ENCODE data around the gene DEFB132. TPM values are rescaled to one million over a fixed set of nuclear protein-coding genes. Genes with fewer than 3 reads are reported as not detected.

Gene DEFB132
- total and polyA plus RNA-seq, 8 donors: 0.02 TPM; not detected in 7

DNA sequence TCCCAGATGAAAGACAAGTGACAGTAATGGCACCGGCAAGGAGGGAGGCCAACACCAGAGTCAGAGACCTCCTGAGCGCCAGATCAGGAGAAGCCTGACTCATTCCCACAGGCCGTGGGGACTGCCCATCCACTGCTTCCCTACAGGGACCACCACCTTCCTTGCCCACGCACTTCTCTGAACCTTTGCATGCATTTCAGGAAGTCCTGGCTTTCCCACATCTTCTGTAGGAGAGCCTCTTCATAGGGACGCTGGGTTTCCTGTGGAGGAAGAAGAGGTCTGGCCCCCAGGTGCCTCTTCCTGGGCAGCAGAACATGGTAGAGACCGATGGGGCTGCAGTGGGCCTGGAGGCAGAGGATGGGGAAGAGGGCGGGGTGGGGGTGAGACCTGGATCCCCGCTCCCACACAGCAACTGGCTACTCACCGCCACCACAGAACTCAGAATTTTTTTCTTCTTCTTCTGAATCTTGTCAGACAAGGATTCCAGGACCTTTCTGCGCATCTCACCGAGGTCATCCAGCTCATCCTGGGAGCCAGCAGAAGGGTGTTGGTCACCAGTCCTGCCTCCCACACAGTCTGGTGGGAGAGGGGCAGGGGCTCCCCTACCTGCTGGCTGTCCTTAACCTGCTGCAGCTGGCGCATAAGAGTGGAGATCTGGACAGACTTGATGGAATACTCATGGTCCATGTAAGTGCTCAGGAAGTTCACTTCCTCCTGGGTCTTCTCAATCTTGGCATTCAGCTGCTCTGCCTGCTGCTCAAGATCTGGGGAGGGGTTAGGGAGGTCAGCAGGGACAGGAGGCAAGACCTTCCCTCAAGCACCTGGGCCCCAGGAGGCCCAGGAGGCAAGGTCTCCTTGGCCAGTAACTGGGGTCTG is 19.3 kb downstream of the DEFB132 start:
- no peak for FAIRE-seq
- no peaks in the 10 kb centered on the region for H3K36me3 ChIP-seq
- no peak for ATAC-seq
- H3K4me1 ChIP-seq: no peaks in the 10 kb centered on the region
- no peak overlapping the region for H3K4me3 ChIP-seq
- intact Hi-C loops (cut with DNase I): no loop called here
- 91 to 95% methylated on average over 12 of the region's 12 CpGs for WGBS, 2 donors
- TF ChIP-seq, protein P1, sequence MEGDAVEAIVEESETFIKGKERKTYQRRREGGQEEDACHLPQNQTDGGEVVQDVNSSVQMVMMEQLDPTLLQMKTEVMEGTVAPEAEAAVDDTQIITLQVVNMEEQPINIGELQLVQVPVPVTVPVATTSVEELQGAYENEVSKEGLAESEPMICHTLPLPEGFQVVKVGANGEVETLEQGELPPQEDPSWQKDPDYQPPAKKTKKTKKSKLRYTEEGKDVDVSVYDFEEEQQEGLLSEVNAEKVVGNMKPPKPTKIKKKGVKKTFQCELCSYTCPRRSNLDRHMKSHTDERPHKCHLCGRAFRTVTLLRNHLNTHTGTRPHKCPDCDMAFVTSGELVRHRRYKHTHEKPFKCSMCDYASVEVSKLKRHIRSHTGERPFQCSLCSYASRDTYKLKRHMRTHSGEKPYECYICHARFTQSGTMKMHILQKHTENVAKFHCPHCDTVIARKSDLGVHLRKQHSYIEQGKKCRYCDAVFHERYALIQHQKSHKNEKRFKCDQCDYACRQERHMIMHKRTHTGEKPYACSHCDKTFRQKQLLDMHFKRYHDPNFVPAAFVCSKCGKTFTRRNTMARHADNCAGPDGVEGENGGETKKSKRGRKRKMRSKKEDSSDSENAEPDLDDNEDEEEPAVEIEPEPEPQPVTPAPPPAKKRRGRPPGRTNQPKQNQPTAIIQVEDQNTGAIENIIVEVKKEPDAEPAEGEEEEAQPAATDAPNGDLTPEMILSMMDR (IDR thresholded peaks at IDR 0.05): no peak
- DNase-seq: peak in 1 of 6 donors; percentile 4
- H3K27me3 ChIP-seq: no peaks in the 10 kb centered on the region
- no peak overlapping the region for H3K27ac ChIP-seq
- H3K9me3 ChIP-seq: no peaks in the 10 kb centered on the region

DNA sequence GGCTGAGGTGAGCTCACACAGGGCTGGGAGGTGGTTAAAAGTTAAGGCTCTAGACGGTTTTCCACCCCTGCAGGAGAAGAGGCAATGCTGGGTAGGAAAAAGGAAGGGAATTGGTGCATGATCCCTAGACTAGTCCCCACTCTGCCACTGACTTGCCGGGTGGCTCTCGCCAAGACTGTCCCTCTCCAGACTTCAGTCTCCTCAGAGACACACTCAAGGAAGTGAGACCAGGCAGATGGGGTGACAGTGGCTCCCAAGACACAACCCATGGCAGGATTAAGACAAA is 19.9 kb downstream of the DEFB132 start:
- FAIRE-seq: no peak
- 32 to 42% methylated on average over 2 to 3 of the region's 3 CpGs for WGBS, 2 donors
- H3K27me3 ChIP-seq: no peaks in the 10 kb centered on the region

DNA sequence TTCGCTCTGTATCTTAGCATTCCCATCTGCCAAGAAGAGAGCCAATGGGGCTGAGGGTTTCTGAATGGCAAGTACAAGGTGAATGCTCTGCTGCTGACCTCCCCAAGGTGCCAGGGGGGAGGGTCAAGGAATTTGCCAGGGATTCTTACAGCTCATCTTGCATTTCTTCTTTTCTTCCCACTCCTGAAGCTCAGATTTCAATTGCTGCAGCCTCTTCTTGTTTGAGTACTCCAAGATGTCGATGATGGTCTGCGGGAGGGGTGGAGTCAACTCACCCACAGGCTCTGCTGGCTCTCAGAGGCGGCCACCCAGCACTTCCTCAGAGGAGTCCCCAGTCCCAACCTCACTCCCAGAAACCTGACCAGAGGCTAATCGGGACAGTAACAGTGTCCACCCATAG is 20.7 kb downstream of the DEFB132 start:
- H3K36me3 ChIP-seq: no peaks in the 10 kb centered on the region
- TF ChIP-seq, protein P1 (IDR thresholded peaks at IDR 0.05): no peak
- intact Hi-C loops (cut with DNase I): no loop called here
- 94 to 97% methylated on average over 5 of the region's 5 CpGs for WGBS, 2 donors
- no peaks in the 10 kb centered on the region for H3K4me1 ChIP-seq
- no peak overlapping the region for H3K27ac ChIP-seq
- FAIRE-seq: no peak
- DNase-seq: no peak
- H3K9me3 ChIP-seq: no peaks in the 10 kb centered on the region
- no peaks in the 10 kb centered on the region for H3K27me3 ChIP-seq
- no peak for ATAC-seq
- H3K4me3 ChIP-seq: no peak overlapping the region

More for the DNA sequence above, 19.9 kb downstream of the DEFB132 start:
- H3K9me3 ChIP-seq: no peaks in the 10 kb centered on the region
- no peak for ATAC-seq
- H3K36me3 ChIP-seq: no peaks in the 10 kb centered on the region
- H3K4me1 ChIP-seq: no peaks in the 10 kb centered on the region
- H3K4me3 ChIP-seq: no peak overlapping the region
- no peak overlapping the region for H3K27ac ChIP-seq
- intact Hi-C loops (cut with DNase I): no loop called here
- TF ChIP-seq, protein P1 (IDR thresholded peaks at IDR 0.05): no peak
- no peak for DNase-seq

DNA sequence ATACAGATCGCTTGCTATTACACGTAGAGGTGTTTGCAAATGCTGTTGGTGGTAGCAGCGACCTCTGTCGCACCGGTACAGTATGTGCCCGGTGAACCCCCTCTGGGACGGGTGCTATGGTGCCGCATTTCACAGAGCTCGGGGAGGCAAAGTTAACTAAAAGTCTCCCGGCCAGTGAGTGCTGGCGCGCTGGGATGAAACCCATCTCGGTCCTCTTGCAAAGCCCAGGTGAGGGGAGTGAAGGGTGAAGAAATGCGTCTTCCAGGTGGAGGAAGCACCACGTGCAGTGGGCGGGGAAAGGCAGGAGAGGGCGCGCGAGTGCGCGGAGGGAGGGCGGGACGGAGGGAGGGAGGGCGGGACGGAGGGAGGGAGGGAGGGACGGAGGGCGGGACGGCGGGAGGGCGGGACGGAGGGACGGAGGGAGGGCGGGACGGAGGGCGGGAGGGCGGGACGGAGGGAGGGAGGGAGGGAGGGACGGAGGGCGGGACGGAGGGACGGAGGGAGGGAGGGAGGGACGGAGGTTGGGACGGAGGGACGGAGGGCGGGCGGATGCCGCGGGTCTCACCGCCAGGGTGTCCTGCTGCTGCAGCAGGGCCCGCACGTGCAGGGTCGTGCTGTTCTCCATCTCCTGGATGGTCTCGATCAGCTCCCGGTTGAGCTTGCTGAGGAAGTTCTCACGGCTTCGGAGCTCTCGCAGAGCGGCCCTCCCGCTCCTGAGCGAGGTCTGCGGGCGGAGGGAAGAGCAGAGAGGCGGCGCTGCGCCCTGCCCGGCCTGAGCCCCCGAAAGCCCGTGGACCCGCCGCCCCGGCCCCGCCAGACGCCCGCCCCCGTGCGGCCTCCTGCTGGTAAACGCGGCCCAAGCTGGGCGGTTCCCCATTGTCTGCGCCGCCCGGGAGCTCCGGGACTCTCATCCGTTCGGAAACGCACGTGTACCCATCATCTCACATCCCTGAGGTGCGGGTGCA is 21.4 kb downstream of the DEFB132 start:
- Histone ChIP-seq H3K27ac (no peak overlapping the region), H3K36me3 (no peaks in the 10 kb centered on the region), H3K4me3 (no peak overlapping the region), H3K4me1 (no peaks in the 10 kb centered on the region), H3K9me3 (no peaks in the 10 kb centered on the region), H3K27me3 (no peaks in the 10 kb centered on the region)
- WGBS, 2 donors: 89% methylated on average over 57 to 76 of the region's 88 CpGs
- TF ChIP-seq, protein P1 (IDR thresholded peaks at IDR 0.05): no peak
- DNase-seq (no peak), ATAC-seq (peak in 3 of 4 donors; percentile 16 to 63 (median 24)), FAIRE-seq (no peak)
- intact Hi-C loops (cut with DNase I): no loop called here
